Spinal cord (tissue), 10 donors: ENCODE data around the gene TMEM30A. TPM values are rescaled to one million over a fixed set of nuclear protein-coding genes. Genes with fewer than 3 reads are reported as not detected.

Experiments used
- DNase-seq, 6 donors: peaks; one replicate each; pipeline versions ENCODE4 v3.0.0 to v3.0.0-alpha.2; 2013 to 2015; ENCODE audit warnings: low spot score in 6 of 6, low read depth in 4 of 6
- H3K27ac ChIP-seq: one replicate; pipeline ENCODE4 v1.5.1; 2013; ENCODE audit warnings: low read depth, low read length, control low read depth
- H3K27me3 ChIP-seq: one replicate; pipeline ENCODE4 v1.6.1; 2013; ENCODE audit warnings: low read length; ENCODE audit not compliant: control insufficient read depth, insufficient read depth
- H3K36me3 ChIP-seq: one replicate; pipeline ENCODE4 v1.6.1; 2013; ENCODE audit warnings: low read length; ENCODE audit not compliant: control insufficient read depth, insufficient read depth
- H3K4me1 ChIP-seq: one replicate; pipeline ENCODE4 v1.6.1; 2013; ENCODE audit warnings: low read length; ENCODE audit not compliant: control insufficient read depth, insufficient read depth
- H3K4me3 ChIP-seq: one replicate; pipeline ENCODE4 v1.5.1; 2013; ENCODE audit warnings: low read depth, low read length, control low read depth
- H3K9me3 ChIP-seq: one replicate; pipeline ENCODE4 v1.6.1; 2013; ENCODE audit warnings: low read length; ENCODE audit not compliant: control insufficient read depth, insufficient read depth
- WGBS: methylation state at CpG from one replicate; pipeline ENCODE4 v1.1.5; 2013; ENCODE audit warnings: missing lambda C conversion rate; ENCODE audit not compliant: insufficient coverage; 5-methylcytosine and 5-hydroxymethylcytosine counted together
- polyA plus RNA-seq, 2 donors: library from polyadenylated mRNA; unstranded; fragments of 120-200 nt; gene quantifications; one replicate each; pipeline ENCODE4 v1.2.1, GENCODE V29; 2013; ENCODE audit not compliant: insufficient read length in 2 of 2
- total RNA-seq, 2 donors: library from RNA; depleted of rRNA in 1 of 2; stranded (reverse); fragments of 120-200 nt in 1 of 2; fragments of >200 nt in 1 of 2; gene quantifications; one replicate each; pipeline versions ENCODE4 v1.2.3 to v1.2.4, GENCODE V29; 2013 to 2014
- donor health status: healthy.

Gene TMEM30A
- total and polyA plus RNA-seq, 4 donors, result 83.5 to 255 (median 137) TPM

- WGBS, result 54% methylated on average over 6 of the region's 6 CpGs
- no peak overlapping the region for H3K27ac ChIP-seq
These were observed 60.2 kb downstream of the TMEM30A start for GRCh38 chr6:75224303-75224926.

GRCh38 chr6:75223428-75223827 lies 61.2 kb downstream of the TMEM30A start:
- WGBS, result 29% methylated on average over 2 of the region's 2 CpGs
- H3K27me3 ChIP-seq, result no peaks in the 10 kb centered on the region
- H3K27ac ChIP-seq, result no peak overlapping the region
- H3K4me1 ChIP-seq, result peaks cover 2% of the 10 kb centered on the region
- DNase-seq, result no peak
- no peak overlapping the region for H3K4me3 ChIP-seq
- H3K36me3 ChIP-seq, result no peaks in the 10 kb centered on the region
- H3K9me3 ChIP-seq, result no peaks in the 10 kb centered on the region

More at GRCh38 chr6:75224303-75224926, 60.2 kb downstream of the TMEM30A start:
- Histone ChIP-seq H3K27me3 (no peaks in the 10 kb centered on the region), H3K4me1 (peaks cover 2% of the 10 kb centered on the region), H3K4me3 (no peak overlapping the region), H3K9me3 (no peaks in the 10 kb centered on the region), H3K36me3 (no peaks in the 10 kb centered on the region)
- DNase-seq, result no peak

- no peaks in the 10 kb centered on the region for H3K27me3 ChIP-seq
- H3K9me3 ChIP-seq, result no peaks in the 10 kb centered on the region
- no peak overlapping the region for H3K4me3 ChIP-seq
- H3K27ac ChIP-seq, result no peak overlapping the region
- peaks cover 2% of the 10 kb centered on the region for H3K4me1 ChIP-seq
- no peaks in the 10 kb centered on the region for H3K36me3 ChIP-seq
- no peak for DNase-seq
These were observed 62.3 kb downstream of the TMEM30A start for GRCh38 chr6:75222261-75222660.

GRCh38 chr6:75221116-75221515 lies 63.5 kb downstream of the TMEM30A start:
- Histone ChIP-seq H3K27me3 (peaks cover 4% of the 10 kb centered on the region), H3K36me3 (no peaks in the 10 kb centered on the region), H3K27ac (no peak overlapping the region), H3K4me1 (peaks cover 2% of the 10 kb centered on the region), H3K4me3 (no peak overlapping the region), H3K9me3 (no peaks in the 10 kb centered on the region)
- no peak for DNase-seq
- WGBS, result 100% methylated on average over 1 of the region's 4 CpGs

GRCh38 chr6:75220357-75220756 lies 64.2 kb downstream of the TMEM30A start:
- Histone ChIP-seq H3K4me1 (peaks cover 2% of the 10 kb centered on the region), H3K27ac (no peak overlapping the region), H3K4me3 (no peak overlapping the region), H3K27me3 (peaks cover 4% of the 10 kb centered on the region), H3K9me3 (no peaks in the 10 kb centered on the region), H3K36me3 (no peaks in the 10 kb centered on the region)
- no peak for DNase-seq
- WGBS, result no CpG with 5 or more reads among the region's 1 CpG

- Histone ChIP-seq H3K36me3 (no peaks in the 10 kb centered on the region), H3K27ac (no peak overlapping the region), H3K9me3 (no peaks in the 10 kb centered on the region), H3K4me3 (no peak overlapping the region), H3K27me3 (peaks cover 4% of the 10 kb centered on the region), H3K4me1 (no peaks in the 10 kb centered on the region)
- no CpG with 5 or more reads among the region's 3 CpGs for WGBS
- DNase-seq, result no peak
These were observed 65.3 kb downstream of the TMEM30A start for GRCh38 chr6:75219263-75219662.

- Histone ChIP-seq H3K4me1 (no peaks in the 10 kb centered on the region), H3K27ac (no peak overlapping the region), H3K4me3 (no peak overlapping the region), H3K9me3 (no peaks in the 10 kb centered on the region), H3K36me3 (no peaks in the 10 kb centered on the region), H3K27me3 (peaks cover 4% of the 10 kb centered on the region)
- whole genome bisulfite sequencing, result no CpG with 5 or more reads among the region's 4 CpGs
- DNase-seq, result no peak
These were observed 67.4 kb downstream of the TMEM30A start for GRCh38 chr6:75217193-75217592.

GRCh38 chr6:75215291-75215690 lies 69.3 kb downstream of the TMEM30A start:
- 100% methylated on average over 3 of the region's 4 CpGs for WGBS
- peaks cover 4% of the 10 kb centered on the region for H3K27me3 ChIP-seq

GRCh38 chr6:75213732-75214131 lies 70.9 kb downstream of the TMEM30A start:
- peaks cover 7% of the 10 kb centered on the region for H3K27me3 ChIP-seq

More at GRCh38 chr6:75215291-75215690, 69.3 kb downstream of the TMEM30A start:
- H3K9me3 ChIP-seq, result no peaks in the 10 kb centered on the region
- H3K4me3 ChIP-seq, result no peak overlapping the region
- no peak overlapping the region for H3K27ac ChIP-seq
- no peak for DNase-seq
- no peaks in the 10 kb centered on the region for H3K4me1 ChIP-seq
- H3K36me3 ChIP-seq, result no peaks in the 10 kb centered on the region

GRCh38 chr6:75213112-75213511 lies 71.5 kb downstream of the TMEM30A start:
- WGBS, result no CpG with 5 or more reads among the region's 1 CpG
- DNase-seq, result no peak
- no peak overlapping the region for H3K4me3 ChIP-seq
- peaks cover 14% of the 10 kb centered on the region for H3K27me3 ChIP-seq
- peaks cover 9% of the 10 kb centered on the region for H3K4me1 ChIP-seq
- no peaks in the 10 kb centered on the region for H3K36me3 ChIP-seq
- no peak overlapping the region for H3K27ac ChIP-seq
- no peaks in the 10 kb centered on the region for H3K9me3 ChIP-seq

More at GRCh38 chr6:75213732-75214131, 70.9 kb downstream of the TMEM30A start:
- Histone ChIP-seq H3K27ac (no peak overlapping the region), H3K36me3 (no peaks in the 10 kb centered on the region), H3K4me1 (peaks cover 3% of the 10 kb centered on the region), H3K4me3 (no peak overlapping the region), H3K9me3 (no peaks in the 10 kb centered on the region)
- DNase-seq, result no peak
- WGBS, result 100% methylated on average over 1 of the region's 2 CpGs
